Measurements from ENCODE around the gene PIP5K1C. TPM values are rescaled to one million over a fixed set of nuclear protein-coding genes. Genes with fewer than 3 reads are reported as not detected.

Gene PIP5K1C
- total RNA-seq, 1 experiment from 2014 or later = 20.0 TPM

DNA sequence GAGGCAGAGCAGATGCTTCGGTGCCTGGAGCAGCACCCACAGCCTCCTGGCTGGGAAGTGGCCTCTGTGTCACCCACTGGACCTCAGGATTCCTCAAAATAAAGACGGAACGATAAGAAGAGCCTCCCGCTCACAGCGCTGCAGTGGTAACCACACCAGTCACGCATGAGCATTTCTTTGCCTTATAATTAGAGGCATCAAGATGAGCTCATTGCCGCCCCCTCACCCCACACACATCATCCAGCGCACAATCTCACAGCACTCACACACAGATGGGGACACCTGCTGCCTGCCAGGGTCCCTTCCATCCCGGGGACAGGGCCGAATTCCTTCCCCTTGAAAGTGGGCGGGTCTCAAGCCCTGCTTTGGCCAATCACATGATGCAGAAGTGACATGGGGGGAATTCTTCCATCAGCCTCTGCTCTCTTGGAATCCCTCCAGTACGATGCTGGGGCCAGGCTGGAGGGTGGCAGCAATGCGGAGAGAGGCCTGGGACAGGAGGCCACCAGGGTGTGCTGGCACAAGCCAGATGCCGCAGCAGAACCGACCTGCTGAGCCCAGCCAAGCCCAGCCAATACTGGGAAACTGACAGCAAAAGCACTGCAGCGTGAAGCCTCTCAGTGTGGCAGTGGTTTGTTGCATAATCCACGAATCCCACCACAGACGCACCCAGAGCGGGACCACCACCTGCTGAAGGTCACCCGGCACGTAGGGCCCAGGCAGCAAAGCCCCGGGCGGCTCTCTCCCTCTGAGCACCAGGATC is 16.0 kb downstream of the PIP5K1C start:
- BruUV-seq (replicated peaks) = no TSS peak
- H2AFZ ChIP-seq = no peak overlapping the region
- no peaks in the 10 kb centered on the region for H3K4me1 ChIP-seq (replicated peaks; ENCODE audit: insufficient read depth)
- ChIA-PET POLR2A (ENCODE audit: unreplicated experiment) (no interaction called here), CTCF (interaction anchor here (0.6 kb wide), 1 partner anchor 143 kb away, joined by 4 read pairs; no protein-coding TSS in a partner anchor)
- no peaks in the 10 kb centered on the region for H3K9me2 ChIP-seq (ENCODE audit: insufficient read depth)
- H3K27ac ChIP-seq = no peak overlapping the region
- no peaks in the 10 kb centered on the region for H4K20me1 ChIP-seq (ENCODE audit: insufficient read depth)
- no peaks in the 10 kb centered on the region for H3K27me3 ChIP-seq (ENCODE audit: insufficient read depth, low read depth)
- no peaks in the 10 kb centered on the region for H3F3A ChIP-seq (ENCODE audit: insufficient read depth, low read depth)
- no peaks in the 10 kb centered on the region for H3K79me2 ChIP-seq (ENCODE audit: low read depth)
- no peak overlapping the region for H3K4me2 ChIP-seq
- intact Hi-C loops (cut with micrococcal nuclease; ENCODE audit: unreplicated experiment) = no loop called here
- no peaks in the 10 kb centered on the region for H3K36me3 ChIP-seq (ENCODE audit: low read depth)
- H3K9me3 ChIP-seq (ENCODE audit: insufficient read depth, low read depth) = no peaks in the 10 kb centered on the region
- H3K4me3 ChIP-seq = no peak overlapping the region
- DNase-seq = no peak
- no peak for TF ChIP-seq EZH2 (IDR thresholded peaks at IDR 0.05; ENCODE audit: low read depth)
- no peak for TF ChIP-seq CTCF (conservative IDR thresholded peaks at IDR 0.05)

DNA sequence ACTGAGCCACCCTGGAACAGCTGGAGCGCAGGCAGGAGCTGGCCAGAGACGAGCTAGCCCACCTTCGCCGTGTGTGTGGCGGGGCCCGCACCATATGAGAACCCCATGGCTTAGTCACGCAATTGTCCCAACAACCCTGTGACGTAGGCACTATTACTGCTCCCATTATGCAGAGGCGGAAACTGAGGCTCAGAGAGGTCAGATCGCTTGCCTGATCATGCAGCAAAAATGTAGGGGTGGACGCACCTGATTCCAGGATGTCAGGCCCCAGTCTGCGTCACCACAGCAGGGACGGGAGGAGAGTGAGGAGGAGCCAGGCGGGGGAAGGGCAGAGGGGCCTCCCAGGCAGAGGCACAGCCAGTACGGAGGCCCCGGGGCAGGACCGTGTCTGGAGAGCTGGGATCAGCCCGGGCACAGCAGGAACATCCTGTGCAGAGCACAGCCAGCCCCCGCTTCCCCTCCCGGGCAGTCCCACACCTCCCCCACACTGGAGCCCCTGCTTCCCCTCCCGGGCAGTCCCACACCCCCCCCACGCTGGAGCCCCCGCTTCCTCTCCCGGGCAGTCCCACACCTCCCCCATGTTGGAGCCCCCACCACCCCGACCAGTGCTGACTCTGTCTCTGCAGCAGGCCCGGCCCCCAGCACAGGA is 16.7 kb downstream of the PIP5K1C start:
- no peaks in the 10 kb centered on the region for H3K79me2 ChIP-seq (ENCODE audit: low read depth)
- H4K20me1 ChIP-seq (ENCODE audit: insufficient read depth) = no peaks in the 10 kb centered on the region
- no peak for DNase-seq
- no peaks in the 10 kb centered on the region for H3K4me1 ChIP-seq (replicated peaks; ENCODE audit: insufficient read depth)
- no peaks in the 10 kb centered on the region for H3K9me3 ChIP-seq (ENCODE audit: insufficient read depth, low read depth)
- H3K27ac ChIP-seq = no peak overlapping the region
- POLR2A ChIA-PET (ENCODE audit: unreplicated experiment) = no interaction called here
- no peak overlapping the region for H2AFZ ChIP-seq
- CTCF ChIA-PET = interaction anchor here (0.6 kb wide), 1 partner anchor 142 kb away, joined by 4 read pairs; no protein-coding TSS in a partner anchor
- no peaks in the 10 kb centered on the region for H3K9me2 ChIP-seq (ENCODE audit: insufficient read depth)
- H3K4me3 ChIP-seq = no peak overlapping the region
- no peaks in the 10 kb centered on the region for H3K36me3 ChIP-seq (ENCODE audit: low read depth)
- TF ChIP-seq CTCF (conservative IDR thresholded peaks at IDR 0.05) = no peak
- TF ChIP-seq EZH2 (IDR thresholded peaks at IDR 0.05; ENCODE audit: low read depth) = no peak
- no TSS peak for BruUV-seq (replicated peaks)
- intact Hi-C loops (cut with micrococcal nuclease; ENCODE audit: unreplicated experiment) = no loop called here
- H3K4me2 ChIP-seq = no peak overlapping the region
- H3F3A ChIP-seq (ENCODE audit: insufficient read depth, low read depth) = no peaks in the 10 kb centered on the region
- no peaks in the 10 kb centered on the region for H3K27me3 ChIP-seq (ENCODE audit: insufficient read depth, low read depth)

GRCh38 chr19:3682741-3683404 is 17.4 kb downstream of the PIP5K1C start:
- no TSS peak for BruUV-seq (replicated peaks)
- no peak for DNase-seq
- Histone ChIP-seq H3K4me1 (replicated peaks; ENCODE audit: insufficient read depth) (no peaks in the 10 kb centered on the region), H3K27me3 (ENCODE audit: insufficient read depth, low read depth) (no peaks in the 10 kb centered on the region), H3F3A (ENCODE audit: insufficient read depth, low read depth) (no peaks in the 10 kb centered on the region), H3K36me3 (ENCODE audit: low read depth) (no peaks in the 10 kb centered on the region), H4K20me1 (ENCODE audit: insufficient read depth) (no peaks in the 10 kb centered on the region), H3K4me3 (no peak overlapping the region), H3K27ac (no peak overlapping the region), H3K79me2 (ENCODE audit: low read depth) (no peaks in the 10 kb centered on the region), H2AFZ (no peak overlapping the region), H3K4me2 (no peak overlapping the region), H3K9me3 (ENCODE audit: insufficient read depth, low read depth) (no peaks in the 10 kb centered on the region), H3K9me2 (ENCODE audit: insufficient read depth) (no peaks in the 10 kb centered on the region)
- POLR2A ChIA-PET (ENCODE audit: unreplicated experiment) = no interaction called here
- CTCF ChIA-PET = no interaction called here
- no peak for TF ChIP-seq EZH2 (IDR thresholded peaks at IDR 0.05; ENCODE audit: low read depth)
- no peak for TF ChIP-seq CTCF (conservative IDR thresholded peaks at IDR 0.05)
- intact Hi-C loops (cut with micrococcal nuclease; ENCODE audit: unreplicated experiment) = no loop called here
